ENCODE measurements around the gene CYTH2. TPM values are rescaled to one million over a fixed set of nuclear protein-coding genes. Genes with fewer than 3 reads are reported as not detected.

Gene CYTH2
- total and polyA plus RNA-seq, 2 of the 8 experiments (the other 6 are each of a cell fraction or from before 2014, with no cell fraction given): 43.7 to 71.4 TPM

DNA sequence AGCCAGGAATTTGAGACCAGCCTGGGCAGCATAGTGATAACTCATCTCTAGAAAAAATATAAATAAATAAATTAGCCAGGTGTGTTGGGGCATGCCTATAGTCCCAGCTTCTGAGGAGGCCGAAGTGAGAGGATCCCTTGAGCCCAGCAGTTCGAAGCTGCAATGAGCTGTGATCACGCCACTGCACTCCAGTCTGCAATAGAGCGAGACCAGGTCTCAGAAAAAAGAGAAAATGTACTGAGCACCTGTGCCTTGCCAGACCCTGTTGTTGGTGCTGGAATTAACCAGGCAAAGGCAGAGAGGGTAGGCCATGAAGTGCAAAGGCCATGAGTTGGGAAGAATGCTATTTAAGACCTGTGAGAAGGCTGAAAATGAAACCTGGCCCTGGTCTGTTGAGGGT, 2.7 kb downstream of the CYTH2 start:
- Histone ChIP-seq H3K23me2 (ENCODE audit: low read depth, low read length) (no peaks in the 10 kb centered on the region; the same call in 1 of the 2 replicates), H3K4me3 (ENCODE audit: extremely low read depth in 1 of 4, insufficient read depth in 2 of 4, low read depth in 3 of 4, low read length in 4 of 4) (no peak overlapping the region), H2AFZ (ENCODE audit: low read length) (no peak overlapping the region), H3K14ac (ENCODE audit: insufficient read length) (no peak overlapping the region), H3K56ac (replicated peaks; ENCODE audit: insufficient read length, low read depth, low read length) (no peak overlapping the region), H3K27me3 (replicated peaks in 1 of 4; ENCODE audit: control insufficient read depth in 3 of 4, extremely low read depth in 1 of 4, insufficient read depth in 3 of 4, low read length in 3 of 4) (no peaks in the 10 kb centered on the region), H3K18ac (ENCODE audit: extremely low read depth, low read length) (no peak overlapping the region), H3K9ac (replicated peaks in 1 of 4; ENCODE audit: extremely low read depth in 1 of 4, low read depth in 3 of 4, low read length in 3 of 4) (no peak overlapping the region), H3K4me2 (ENCODE audit: insufficient read depth in 1 of 2, low read depth in 2 of 2, low read length in 2 of 2) (no peak overlapping the region), H2BK5ac (ENCODE audit: low read depth, low read length) (no peak overlapping the region; the same call in 1 of the 2 replicates), H2BK12ac (ENCODE audit: low read depth, low read length) (no peak overlapping the region), H2BK120ac (replicated peaks; ENCODE audit: low read depth, low read length) (no peak overlapping the region), H3K36me3 (ENCODE audit: control insufficient read depth in 2 of 4, insufficient read depth in 4 of 4, low read length in 3 of 4) (peaks cover 41 to 63% (median 57%) of the 10 kb centered on the region in 4 experiments), H4K20me1 (replicated peaks in 1 of 2; ENCODE audit: control insufficient read depth in 1 of 2, insufficient read depth in 2 of 2, low read length in 2 of 2) (peaks cover 16 to 22% of the 10 kb centered on the region in 2 experiments), H3K27ac (ENCODE audit: low read depth, low read length) (no peak overlapping the region), H4K8ac (ENCODE audit: extremely low read depth, insufficient read depth, low read length) (no peak overlapping the region), H3K4ac (replicated peaks; ENCODE audit: insufficient read length, low read depth, low read length) (no peak overlapping the region), H3K4me1 (replicated peaks in 1 of 4; ENCODE audit: control insufficient read depth in 3 of 4, insufficient read depth in 4 of 4, low read length in 3 of 4) (peaks cover 0 to 9% (median 1%) of the 10 kb centered on the region in 4 experiments; a peak in 3 of 7 replicates), H3K23ac (ENCODE audit: insufficient read length) (no peak overlapping the region), H3K79me1 (ENCODE audit: low read depth, low read length) (peaks cover 4% of the 10 kb centered on the region; the same call in 1 of the 2 replicates), H2AK5ac (ENCODE audit: low read depth, low read length) (no peak overlapping the region), H2BK15ac (ENCODE audit: low read length) (no peak overlapping the region), H3K9me3 (ENCODE audit: insufficient read depth in 2 of 2, low read depth in 1 of 2, low read length in 1 of 2) (no peaks in the 10 kb centered on the region), H4K91ac (replicated peaks; ENCODE audit: insufficient read length, low read length) (no peak overlapping the region), H2BK20ac (ENCODE audit: low read length) (no peak overlapping the region), H3K79me2 (ENCODE audit: control insufficient read depth in 1 of 2, insufficient read depth in 2 of 2, low read length in 2 of 2) (peaks cover 0 to 12% of the 10 kb centered on the region in 2 experiments; a peak in 1 of 4 replicates), H4K5ac (ENCODE audit: insufficient read length, low read depth, low read length) (no peak overlapping the region)
- ChIA-PET POLR2A (ENCODE audit: partially characterized antibody) (interaction anchor here (2.6 to 11.4 kb wide), 3 partner anchors 8 to 21 kb away, joined by 12 to 176 read pairs (median 51); no protein-coding TSS in a partner anchor), CTCF (ENCODE audit: partially characterized antibody) (interaction anchor here (1.2 to 1.4 kb wide), 3 partner anchors 16 to 80 kb away, joined by 3 to 5 read pairs (median 3); partner anchors contain the start of genes KCNJ14 and KDELR1)
- DNase-seq (ENCODE audit: low read depth in 1 of 2, low spot score in 2 of 2) (no peak), FAIRE-seq (no peak)
- 85% methylated on average over 4 of the region's 4 CpGs; no CpG with 5 or more reads in 1 of the 2 experiments for WGBS, 2 experiments (ENCODE audit: extremely low coverage in 1 of 2, insufficient coverage in 1 of 2, insufficient read length in 1 of 2, insufficient replicate concordance in 2 of 2, low coverage in 1 of 2, low lambda C conversion rate in 2 of 2, missing lambda C conversion rate in 1 of 2)
- TF ChIP-seq HDAC6 (IDR thresholded peaks at IDR 0.05; ENCODE audit: low read depth, low read length) (no peak), CHD2 (IDR thresholded peaks at IDR 0.05; ENCODE audit: low read length) (no peak), RFX5 (IDR thresholded peaks at IDR 0.05; ENCODE audit: borderline replicate concordance, low read depth, low read length) (no peak), CREB1 (IDR thresholded peaks at IDR 0.05) (no peak), GABPA (IDR thresholded peaks at IDR 0.05; ENCODE audit: borderline replicate concordance, insufficient read depth, low read length) (no peak), SP2 (IDR thresholded peaks at IDR 0.05; ENCODE audit: low read length) (no peak), RXRA (IDR thresholded peaks at IDR 0.05; ENCODE audit: insufficient read depth, low read depth, low read length) (no peak), ZNF274 (IDR thresholded peaks at IDR 0.05; ENCODE audit: borderline replicate concordance, extremely low read depth, low read length) (no peak), CTCF (IDR thresholded peaks at IDR 0.05; ENCODE audit: control extremely low read depth in 1 of 3, insufficient read depth in 1 of 3, low read depth in 1 of 3, low read length in 3 of 3) (no peak), SIRT6 (IDR thresholded peaks at IDR 0.05; ENCODE audit: low read length) (no peak), BCL11A (IDR thresholded peaks at IDR 0.05; ENCODE audit: low read depth in 2 of 2, low read length in 2 of 2) (no peak), EP300 (IDR thresholded peaks at IDR 0.05; ENCODE audit: borderline replicate concordance in 1 of 2, low read depth in 2 of 2, low read length in 2 of 2) (no peak)
